ENCODE measurements around the gene RHBDL1.

RHBDL1 gene

DNA sequence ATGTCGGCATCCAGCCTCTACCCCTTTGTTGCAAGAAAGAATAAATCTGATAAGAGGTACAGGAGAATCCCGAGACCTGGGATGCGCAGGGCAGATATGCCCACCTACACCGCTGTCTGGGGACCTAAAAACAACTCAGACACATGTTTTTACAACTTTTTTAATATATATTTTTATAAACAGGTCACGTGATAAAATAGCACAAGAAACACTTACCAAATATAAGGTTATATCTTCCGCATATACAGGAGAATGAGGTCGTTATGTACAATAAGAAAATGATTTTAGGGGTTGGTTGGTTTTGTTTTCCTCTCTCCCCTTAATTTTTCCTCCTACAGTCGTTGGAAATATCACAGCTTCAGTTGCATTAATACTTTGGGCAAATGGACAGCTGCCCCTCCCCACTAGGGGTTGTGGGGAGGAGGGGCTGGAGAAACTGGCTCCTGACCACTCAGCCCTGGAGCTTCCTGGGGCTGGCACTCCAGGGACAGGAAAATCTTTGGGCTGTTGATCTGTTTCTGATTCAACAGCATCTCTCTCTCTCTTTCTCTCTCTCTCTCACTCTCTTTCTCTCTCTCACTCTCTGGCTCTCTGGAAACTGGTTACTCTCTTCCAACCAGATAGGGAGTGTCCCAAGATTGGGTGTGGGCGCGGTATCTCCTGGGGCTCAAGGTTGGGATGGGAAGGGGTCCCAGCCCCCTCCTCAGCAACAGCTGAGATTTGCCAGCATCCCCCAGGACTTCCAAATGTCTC, 17.1 kb downstream of the RHBDL1 start:
- Histone ChIP-seq H2AFZ (ENCODE audit: low read length, unreplicated experiment) (no peak overlapping the region), H3K4me3 (ENCODE audit: low read depth, low read length) (no peak overlapping the region), H3K4me1 (ENCODE audit: control insufficient read depth, insufficient read depth, low read length, unreplicated experiment) (peaks cover 5% of the 10 kb centered on the region), H3K79me2 (ENCODE audit: control insufficient read depth, insufficient read depth, low read length, unreplicated experiment) (peaks cover 12% of the 10 kb centered on the region), H3K27me3 (ENCODE audit: insufficient read depth, low read length) (peaks cover 43% of the 10 kb centered on the region), H3K36me3 (ENCODE audit: insufficient read depth, low read length) (no peaks in the 10 kb centered on the region), H3K27ac (ENCODE audit: low read depth, low read length) (no peak overlapping the region)

DNA sequence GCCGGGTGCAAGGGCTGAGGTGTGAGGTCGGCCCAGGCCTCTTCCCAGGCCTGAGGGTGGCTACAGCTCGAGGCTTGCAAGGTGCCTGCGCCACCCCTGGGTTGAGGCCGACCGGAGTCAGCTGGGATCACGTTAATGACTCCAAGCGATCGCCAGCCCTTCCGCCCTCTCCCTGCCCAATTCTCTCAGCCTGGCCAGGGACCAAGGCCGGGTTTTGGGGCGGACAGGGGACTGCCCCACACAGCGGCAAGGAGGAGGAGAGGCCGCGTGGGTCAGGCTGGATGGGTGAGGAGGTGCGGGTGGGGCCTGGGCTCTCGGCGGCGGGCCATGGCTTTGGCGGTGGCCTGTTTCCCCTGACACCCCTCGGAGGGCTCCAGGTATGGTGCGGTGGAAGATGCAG, 17.9 kb downstream of the RHBDL1 start:
- Histone ChIP-seq H3K27ac (ENCODE audit: low read depth, low read length) (no peak overlapping the region), H3K79me2 (ENCODE audit: control insufficient read depth, insufficient read depth, low read length, unreplicated experiment) (peaks cover 10% of the 10 kb centered on the region), H3K36me3 (ENCODE audit: insufficient read depth, low read length) (no peaks in the 10 kb centered on the region), H3K4me3 (ENCODE audit: low read depth, low read length) (no peak overlapping the region), H3K4me1 (ENCODE audit: control insufficient read depth, insufficient read depth, low read length, unreplicated experiment) (peaks cover 5% of the 10 kb centered on the region), H3K27me3 (ENCODE audit: insufficient read depth, low read length) (peaks cover 47% of the 10 kb centered on the region), H2AFZ (ENCODE audit: low read length, unreplicated experiment) (no peak overlapping the region)

DNA sequence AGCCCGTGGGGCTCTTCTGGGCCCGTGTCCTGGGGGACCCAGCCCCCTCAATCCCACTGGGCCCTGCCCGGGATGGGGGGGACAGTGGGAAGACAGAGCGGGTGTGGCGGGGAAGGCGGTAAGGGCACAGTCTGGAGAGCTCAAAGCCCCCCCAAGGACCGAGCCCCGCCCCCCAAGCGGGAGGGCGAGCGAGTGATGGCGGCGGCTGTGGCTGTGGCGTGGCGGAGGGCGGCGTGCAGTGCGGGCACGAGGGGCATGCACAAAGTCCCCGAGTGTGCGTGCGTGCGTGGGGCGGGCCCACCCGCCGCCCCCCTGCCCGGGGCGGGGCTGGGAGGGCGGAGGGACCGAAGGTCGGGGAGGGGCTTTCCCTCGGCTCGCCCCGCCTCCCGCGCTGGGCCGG, 18.3 kb downstream of the RHBDL1 start:
- H3K27ac ChIP-seq (ENCODE audit: low read depth, low read length): no peak overlapping the region

DNA sequence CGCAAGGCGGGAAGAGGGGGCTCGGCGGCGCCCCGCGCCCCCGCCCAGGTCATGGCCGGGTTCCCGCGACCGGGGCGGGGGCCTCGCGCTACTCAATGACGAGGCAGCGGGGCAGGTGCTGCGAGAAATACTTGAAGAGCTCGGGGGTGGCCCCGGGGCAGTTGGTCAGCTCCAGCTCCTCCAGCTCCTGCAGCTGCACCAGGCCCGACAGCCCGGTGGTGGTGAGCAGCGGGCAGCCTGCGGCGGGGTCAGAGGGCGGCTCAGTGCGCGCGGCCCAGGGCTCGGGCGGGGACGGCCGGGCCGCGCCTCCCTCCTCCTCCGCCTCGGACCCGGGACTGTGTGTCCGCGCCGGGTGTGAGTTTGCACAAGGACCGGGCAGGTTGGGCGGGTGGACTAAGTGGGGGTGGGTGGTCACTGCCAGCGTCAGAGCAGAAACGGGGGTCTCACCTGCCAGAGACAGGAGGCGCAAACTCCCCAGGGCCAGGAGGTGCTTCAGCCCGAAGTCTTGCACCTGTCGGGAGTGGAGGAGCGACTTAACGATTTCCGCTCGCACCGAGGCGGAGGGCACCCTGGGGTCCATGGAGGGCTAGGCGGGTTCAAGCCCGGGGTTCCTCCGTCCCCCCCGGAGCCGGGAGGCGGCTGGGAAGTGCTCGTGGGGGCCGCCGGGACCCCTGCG, 18.9 kb downstream of the RHBDL1 start:
- Histone ChIP-seq H3K36me3 (ENCODE audit: insufficient read depth, low read length) (no peaks in the 10 kb centered on the region), H3K4me3 (ENCODE audit: low read depth, low read length) (no peak overlapping the region), H3K27ac (ENCODE audit: low read depth, low read length) (no peak overlapping the region), H2AFZ (ENCODE audit: low read length, unreplicated experiment) (no peak overlapping the region), H3K79me2 (ENCODE audit: control insufficient read depth, insufficient read depth, low read length, unreplicated experiment) (peaks cover 3% of the 10 kb centered on the region), H3K4me1 (ENCODE audit: control insufficient read depth, insufficient read depth, low read length, unreplicated experiment) (peaks cover 4% of the 10 kb centered on the region), H3K27me3 (ENCODE audit: insufficient read depth, low read length) (peaks cover 54% of the 10 kb centered on the region)

More for the DNA sequence above, 18.3 kb downstream of the RHBDL1 start:
- Histone ChIP-seq H3K4me1 (ENCODE audit: control insufficient read depth, insufficient read depth, low read length, unreplicated experiment) (peaks cover 5% of the 10 kb centered on the region), H3K27me3 (ENCODE audit: insufficient read depth, low read length) (peaks cover 49% of the 10 kb centered on the region), H3K4me3 (ENCODE audit: low read depth, low read length) (no peak overlapping the region), H3K36me3 (ENCODE audit: insufficient read depth, low read length) (no peaks in the 10 kb centered on the region), H3K79me2 (ENCODE audit: control insufficient read depth, insufficient read depth, low read length, unreplicated experiment) (peaks cover 9% of the 10 kb centered on the region), H2AFZ (ENCODE audit: low read length, unreplicated experiment) (no peak overlapping the region)

DNA sequence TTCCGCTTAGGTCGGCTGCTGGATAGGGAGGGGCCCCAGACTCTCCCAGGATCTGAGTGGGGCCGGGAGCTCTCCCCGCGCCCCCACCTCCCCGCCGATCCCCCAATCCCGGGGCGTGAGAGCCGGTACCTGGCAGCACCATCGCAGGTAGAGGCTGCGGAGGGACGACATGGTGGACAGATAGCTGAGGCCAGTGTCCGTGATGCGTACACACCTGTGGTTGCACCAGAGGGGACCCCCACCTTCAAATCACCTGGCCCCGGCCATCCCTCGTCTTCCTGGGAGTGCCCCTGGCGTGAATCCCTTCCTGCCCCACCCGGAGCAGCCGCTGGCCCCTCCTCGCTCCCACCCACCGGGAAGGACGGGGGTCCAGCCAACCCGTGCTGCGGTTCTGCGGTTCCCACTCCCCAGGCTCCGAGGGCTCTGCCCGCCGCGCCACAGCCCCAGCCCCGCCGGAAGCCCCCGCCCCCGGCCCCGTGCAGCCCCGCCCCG, 19.4 kb downstream of the RHBDL1 start:
- Histone ChIP-seq H3K4me3 (ENCODE audit: low read depth, low read length) (no peak overlapping the region), H3K27ac (ENCODE audit: low read depth, low read length) (no peak overlapping the region), H3K4me1 (ENCODE audit: control insufficient read depth, insufficient read depth, low read length, unreplicated experiment) (no peaks in the 10 kb centered on the region), H2AFZ (ENCODE audit: low read length, unreplicated experiment) (no peak overlapping the region), H3K79me2 (ENCODE audit: control insufficient read depth, insufficient read depth, low read length, unreplicated experiment) (no peaks in the 10 kb centered on the region), H3K36me3 (ENCODE audit: insufficient read depth, low read length) (no peaks in the 10 kb centered on the region), H3K27me3 (ENCODE audit: insufficient read depth, low read length) (peaks cover 56% of the 10 kb centered on the region)

DNA sequence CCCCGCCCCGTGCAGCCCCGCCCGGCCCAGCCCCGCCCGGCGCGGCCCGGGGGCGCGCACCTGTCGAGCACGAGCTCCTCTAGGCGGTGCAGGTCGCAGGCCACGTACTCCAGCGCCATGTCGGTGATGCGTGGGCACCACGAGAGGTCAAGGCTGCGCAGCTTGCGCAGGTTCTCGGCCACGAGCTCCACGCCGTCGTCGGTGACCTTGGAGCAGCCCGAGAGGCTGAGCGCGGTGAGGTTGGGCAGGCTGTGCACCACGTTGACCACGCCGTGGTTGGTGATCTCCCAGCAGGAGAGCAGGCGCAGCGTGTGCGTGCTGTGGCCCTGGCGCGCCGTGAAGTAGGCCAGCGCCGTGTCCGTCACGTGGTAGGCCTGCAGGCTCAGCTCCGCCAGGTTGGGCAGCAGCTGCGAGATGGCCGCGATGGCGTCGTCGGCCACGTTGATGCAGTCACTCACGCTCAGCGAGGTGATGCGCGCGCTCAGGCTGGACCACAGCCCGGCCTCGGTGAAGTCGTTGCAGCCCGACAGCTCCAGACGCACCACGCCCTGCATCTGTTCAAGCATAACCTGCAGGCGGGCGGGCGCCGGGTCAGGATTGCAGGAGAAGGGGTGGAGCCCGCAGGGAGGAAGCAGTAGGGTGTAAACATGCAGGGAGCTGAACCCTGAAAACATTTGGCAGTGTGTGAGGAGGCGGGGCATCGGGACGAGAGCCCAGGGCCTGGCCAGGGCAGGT, 20.1 kb downstream of the RHBDL1 start:
- Histone ChIP-seq H2AFZ (ENCODE audit: low read length, unreplicated experiment) (no peak overlapping the region), H3K4me3 (ENCODE audit: low read depth, low read length) (peak overlapping the region; percentile 35; the same call in 1 of the 2 replicates), H3K27ac (ENCODE audit: low read depth, low read length) (no peak overlapping the region)

DNA sequence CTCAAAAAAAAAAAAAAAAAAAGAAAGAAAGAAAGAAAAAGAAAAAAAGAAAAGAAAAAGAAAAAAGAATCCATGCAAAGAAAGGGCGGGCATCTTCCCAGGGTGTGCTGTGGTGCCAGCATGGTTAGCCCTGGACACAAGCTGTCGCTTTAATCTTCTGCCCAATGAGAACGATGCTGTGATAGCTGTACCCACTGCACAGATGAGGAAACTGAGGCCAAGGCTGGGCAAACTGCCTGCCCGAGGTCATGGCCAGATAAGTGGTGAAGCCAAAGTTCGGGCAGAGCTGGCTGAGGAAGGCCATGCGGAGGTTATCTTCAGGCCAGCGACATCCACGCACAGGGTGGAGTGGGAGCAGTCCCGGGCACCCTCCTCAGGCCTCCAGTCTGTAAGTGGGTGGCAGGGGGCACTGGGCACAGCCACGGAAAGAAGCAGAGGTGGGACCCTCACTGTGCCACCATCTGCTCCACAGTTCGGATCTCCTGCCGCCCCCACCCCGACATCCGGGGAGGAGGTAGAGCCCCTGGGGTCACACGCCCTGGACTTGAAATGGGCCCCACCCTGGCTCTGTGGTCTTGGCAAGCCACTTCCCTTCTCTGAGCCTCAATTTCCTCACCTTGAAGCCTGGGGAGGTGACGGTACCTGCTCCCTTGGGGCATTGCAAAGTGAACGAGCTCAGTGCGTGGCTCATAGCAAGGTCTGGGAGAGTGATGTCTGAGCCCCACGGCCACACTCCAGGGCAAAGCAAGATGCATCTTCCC, 23.6 kb downstream of the RHBDL1 start:
- Histone ChIP-seq H3K4me1 (ENCODE audit: control insufficient read depth, insufficient read depth, low read length, unreplicated experiment) (no peaks in the 10 kb centered on the region), H3K27me3 (ENCODE audit: insufficient read depth, low read length) (peaks cover 75% of the 10 kb centered on the region), H2AFZ (ENCODE audit: low read length, unreplicated experiment) (no peak overlapping the region), H3K27ac (ENCODE audit: low read depth, low read length) (no peak overlapping the region), H3K4me3 (ENCODE audit: low read depth, low read length) (no peak overlapping the region), H3K36me3 (ENCODE audit: insufficient read depth, low read length) (no peaks in the 10 kb centered on the region), H3K79me2 (ENCODE audit: control insufficient read depth, insufficient read depth, low read length, unreplicated experiment) (no peaks in the 10 kb centered on the region)

More for the DNA sequence above, 20.1 kb downstream of the RHBDL1 start:
- Histone ChIP-seq H3K27me3 (ENCODE audit: insufficient read depth, low read length) (peaks cover 62% of the 10 kb centered on the region), H3K79me2 (ENCODE audit: control insufficient read depth, insufficient read depth, low read length, unreplicated experiment) (no peaks in the 10 kb centered on the region), H3K4me1 (ENCODE audit: control insufficient read depth, insufficient read depth, low read length, unreplicated experiment) (no peaks in the 10 kb centered on the region), H3K36me3 (ENCODE audit: insufficient read depth, low read length) (no peaks in the 10 kb centered on the region)

DNA sequence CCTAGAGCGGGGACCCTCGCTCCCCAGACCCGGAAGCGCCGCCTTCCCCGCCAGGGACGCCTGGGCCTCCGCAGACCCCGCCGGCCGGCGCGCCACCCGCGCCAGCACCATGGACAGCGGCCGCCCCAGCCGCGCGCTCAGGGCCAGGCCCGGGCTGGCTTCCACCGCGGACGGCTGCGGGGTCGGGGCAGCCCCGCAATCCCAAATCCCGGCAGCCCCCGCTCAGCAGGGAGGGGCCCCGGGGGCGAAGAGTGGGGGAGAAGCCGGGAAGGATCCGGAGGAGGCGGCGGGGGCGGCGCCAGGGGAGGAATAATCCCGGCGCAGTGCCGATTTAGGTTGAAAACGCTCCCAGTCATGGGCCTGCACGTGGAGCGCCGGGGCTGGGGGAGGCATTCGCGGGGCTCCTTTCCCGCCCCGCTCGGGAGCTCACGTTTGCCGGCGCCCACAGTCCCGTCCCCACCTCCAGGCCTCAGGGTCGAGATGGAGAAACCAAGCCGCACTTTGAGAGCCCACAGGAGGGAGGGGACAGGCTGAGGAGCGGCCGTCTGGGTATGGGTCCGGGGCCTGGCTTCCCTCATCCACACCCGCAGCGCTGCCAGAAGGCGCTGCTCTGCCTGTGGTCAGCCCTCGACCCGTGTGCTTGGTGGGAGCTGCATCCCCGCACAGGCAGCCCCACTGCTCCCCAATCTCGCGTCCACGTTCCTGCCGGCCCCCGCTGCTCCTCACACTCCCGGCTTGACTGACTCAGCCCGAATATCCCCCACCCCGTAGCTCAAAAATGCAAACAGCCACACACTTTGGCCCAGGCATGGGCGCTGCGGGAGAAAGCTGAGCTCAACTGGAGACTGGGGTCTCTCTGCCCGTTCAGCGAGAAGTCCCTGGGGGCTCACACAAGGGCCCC, 25.5 kb downstream of the RHBDL1 start:
- H3K79me2 ChIP-seq (ENCODE audit: control insufficient read depth, insufficient read depth, low read length, unreplicated experiment): no peaks in the 10 kb centered on the region
- peaks cover 69% of the 10 kb centered on the region for H3K27me3 ChIP-seq (ENCODE audit: insufficient read depth, low read length)

DNA sequence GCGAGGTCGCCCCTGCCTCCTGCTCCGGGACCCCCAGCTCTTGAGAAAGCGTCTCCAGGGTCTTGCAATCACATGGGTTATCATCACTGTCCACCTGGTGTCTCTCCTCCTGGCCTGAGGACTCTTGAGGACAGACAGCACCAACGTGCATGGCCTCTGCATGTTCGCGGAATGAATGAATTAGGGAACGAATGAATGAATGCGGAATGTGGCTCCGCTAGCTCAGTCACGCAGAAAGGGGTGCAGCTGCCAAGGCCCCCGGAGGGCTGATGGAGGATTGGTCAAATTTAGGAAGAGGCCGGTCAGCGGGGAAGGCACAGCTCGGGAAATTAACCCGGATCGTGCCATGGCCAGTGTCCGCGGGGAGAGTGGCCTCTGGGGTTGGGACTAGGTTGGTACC, 26.9 kb downstream of the RHBDL1 start:
- no peak overlapping the region for H2AFZ ChIP-seq (ENCODE audit: low read length, unreplicated experiment)
- H3K4me1 ChIP-seq (ENCODE audit: control insufficient read depth, insufficient read depth, low read length, unreplicated experiment): no peaks in the 10 kb centered on the region
- no peaks in the 10 kb centered on the region for H3K79me2 ChIP-seq (ENCODE audit: control insufficient read depth, insufficient read depth, low read length, unreplicated experiment)
- H3K27me3 ChIP-seq (ENCODE audit: insufficient read depth, low read length): peaks cover 78% of the 10 kb centered on the region
- H3K27ac ChIP-seq (ENCODE audit: low read depth, low read length): no peak overlapping the region
- no peaks in the 10 kb centered on the region for H3K36me3 ChIP-seq (ENCODE audit: insufficient read depth, low read length)
- no peak overlapping the region for H3K4me3 ChIP-seq (ENCODE audit: low read depth, low read length)

More for the DNA sequence above, 25.5 kb downstream of the RHBDL1 start:
- H2AFZ ChIP-seq (ENCODE audit: low read length, unreplicated experiment): no peak overlapping the region
- no peaks in the 10 kb centered on the region for H3K36me3 ChIP-seq (ENCODE audit: insufficient read depth, low read length)
- no peaks in the 10 kb centered on the region for H3K4me1 ChIP-seq (ENCODE audit: control insufficient read depth, insufficient read depth, low read length, unreplicated experiment)
- no peak overlapping the region for H3K27ac ChIP-seq (ENCODE audit: low read depth, low read length)
- H3K4me3 ChIP-seq (ENCODE audit: low read depth, low read length): no peak overlapping the region
